Suprapubic skin (tissue), 3 donors: ENCODE measurements around the gene SELENOF.

ENCODE experiments used
- CTCF ChIP-seq, 2 donors: fragments of 200-600 bp in 1 of 2; fragments of 450-650 bp in 1 of 2; sonication (generic) in 1 of 2; IDR thresholded peaks; one replicate each; pipeline ENCODE4 v1.5.1; 2016 to 2019; ENCODE audit warnings: antibody characterized with exemption in 2 of 2, mild to moderate bottlenecking in 1 of 2, moderate library complexity in 1 of 2
- POLR2AphosphoS5 ChIP-seq, 3 donors: sonication (generic); formaldehyde crosslinking; IDR thresholded peaks; one replicate each; pipeline ENCODE4 v1.6.1; 2017; ENCODE audit warnings: antibody characterized with exemption in 3 of 3

- TF ChIP-seq CTCF (IDR thresholded peaks at IDR 0.05) (no peak), POLR2AphosphoS5 (IDR thresholded peaks at IDR 0.05) (no peak)
Measured at GRCh38 chr1:86913399-86913895, 479 bp downstream of the SELENOF start.
